ENCODE data around the gene YDJC. TPM values are rescaled to one million over a fixed set of nuclear protein-coding genes. Genes with fewer than 3 reads are reported as not detected.

Gene YDJC
- total RNA-seq, 2 experiments from 2014 or later, result 59.0 to 81.1 TPM

DNA sequence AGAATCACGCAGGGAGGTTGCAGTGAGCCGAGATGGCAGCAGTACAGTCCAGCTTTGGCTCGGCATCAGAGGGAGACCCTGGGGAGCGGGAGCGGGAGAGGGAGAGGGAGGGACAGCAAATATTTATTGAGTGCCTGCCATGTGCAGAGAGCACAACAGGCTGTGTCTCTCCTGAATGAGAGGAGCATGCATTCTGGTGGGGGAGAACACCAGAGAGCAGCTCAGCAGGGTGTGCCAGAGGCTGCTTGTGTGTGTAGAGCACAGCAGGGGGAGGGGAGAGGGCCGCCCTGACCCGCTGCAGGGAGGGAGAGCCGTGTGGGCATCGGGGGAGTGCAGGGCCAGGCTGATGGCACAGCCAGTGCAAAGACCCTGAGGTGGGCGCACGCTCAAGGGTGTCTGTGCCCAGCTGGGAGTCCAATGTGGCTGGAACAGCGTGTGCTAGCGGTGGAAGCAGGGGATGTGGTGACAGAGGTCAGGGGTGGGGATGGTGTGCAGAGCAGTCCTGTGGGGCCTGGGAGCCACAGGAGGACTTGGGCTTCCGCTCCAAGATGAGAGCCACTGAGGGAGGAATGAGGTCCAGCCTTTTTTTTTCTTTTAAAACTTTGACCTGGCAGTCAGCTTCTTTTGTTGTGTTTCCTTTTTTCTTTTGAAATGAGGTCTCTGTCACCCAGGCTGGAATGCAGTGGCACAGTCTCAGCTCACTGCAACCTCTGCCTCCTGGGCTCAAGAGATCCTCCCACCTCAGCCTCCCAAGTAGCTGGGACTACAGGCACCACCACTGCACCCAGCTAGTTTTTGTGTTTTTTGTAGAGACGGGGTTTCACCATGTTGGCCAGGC, 48.0 kb upstream of the YDJC start:
- TF ChIP-seq EZH2phosphoT487 (IDR thresholded peaks at IDR 0.05; ENCODE audit: borderline replicate concordance, low read depth, low read length), result no peak
- TF ChIP-seq, protein P1, sequence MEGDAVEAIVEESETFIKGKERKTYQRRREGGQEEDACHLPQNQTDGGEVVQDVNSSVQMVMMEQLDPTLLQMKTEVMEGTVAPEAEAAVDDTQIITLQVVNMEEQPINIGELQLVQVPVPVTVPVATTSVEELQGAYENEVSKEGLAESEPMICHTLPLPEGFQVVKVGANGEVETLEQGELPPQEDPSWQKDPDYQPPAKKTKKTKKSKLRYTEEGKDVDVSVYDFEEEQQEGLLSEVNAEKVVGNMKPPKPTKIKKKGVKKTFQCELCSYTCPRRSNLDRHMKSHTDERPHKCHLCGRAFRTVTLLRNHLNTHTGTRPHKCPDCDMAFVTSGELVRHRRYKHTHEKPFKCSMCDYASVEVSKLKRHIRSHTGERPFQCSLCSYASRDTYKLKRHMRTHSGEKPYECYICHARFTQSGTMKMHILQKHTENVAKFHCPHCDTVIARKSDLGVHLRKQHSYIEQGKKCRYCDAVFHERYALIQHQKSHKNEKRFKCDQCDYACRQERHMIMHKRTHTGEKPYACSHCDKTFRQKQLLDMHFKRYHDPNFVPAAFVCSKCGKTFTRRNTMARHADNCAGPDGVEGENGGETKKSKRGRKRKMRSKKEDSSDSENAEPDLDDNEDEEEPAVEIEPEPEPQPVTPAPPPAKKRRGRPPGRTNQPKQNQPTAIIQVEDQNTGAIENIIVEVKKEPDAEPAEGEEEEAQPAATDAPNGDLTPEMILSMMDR (conservative IDR thresholded peaks at IDR 0.05; ENCODE audit: low read length), result no peak
- Histone ChIP-seq H3K27ac (ENCODE audit: low read depth, low read length, poor library complexity, severe bottlenecking) (no peak overlapping the region), H4K20me1 (ENCODE audit: insufficient read depth, low read length) (no peaks in the 10 kb centered on the region), H3K9me2 (ENCODE audit: insufficient read depth, low read length) (no peaks in the 10 kb centered on the region), H3K4me2 (ENCODE audit: low read length) (no peak overlapping the region), H3K4me1 (ENCODE audit: insufficient read depth, low read length, poor library complexity, severe bottlenecking) (peaks cover under 1% of the 10 kb centered on the region), H3K9me3 (ENCODE audit: low read length) (no peaks in the 10 kb centered on the region), H2AFZ (ENCODE audit: low read length) (no peak overlapping the region), H3K36me3 (ENCODE audit: insufficient read depth, low read length) (peaks cover 72% of the 10 kb centered on the region), H3K79me2 (ENCODE audit: insufficient read depth, low read depth, low read length) (no peaks in the 10 kb centered on the region), H3K4me3 (ENCODE audit: low read depth, low read length, poor library complexity, severe bottlenecking) (no peak overlapping the region)
- intact Hi-C loops (cut with micrococcal nuclease; ENCODE audit: unreplicated experiment), result no loop called here
- CTCF ChIA-PET (ENCODE audit: unreplicated experiment), result no interaction called here
- BruUV-seq (replicated peaks), result no TSS peak
- POLR2A ChIA-PET, result no interaction called here
- no peak for DNase-seq (ENCODE audit: low spot score)

DNA sequence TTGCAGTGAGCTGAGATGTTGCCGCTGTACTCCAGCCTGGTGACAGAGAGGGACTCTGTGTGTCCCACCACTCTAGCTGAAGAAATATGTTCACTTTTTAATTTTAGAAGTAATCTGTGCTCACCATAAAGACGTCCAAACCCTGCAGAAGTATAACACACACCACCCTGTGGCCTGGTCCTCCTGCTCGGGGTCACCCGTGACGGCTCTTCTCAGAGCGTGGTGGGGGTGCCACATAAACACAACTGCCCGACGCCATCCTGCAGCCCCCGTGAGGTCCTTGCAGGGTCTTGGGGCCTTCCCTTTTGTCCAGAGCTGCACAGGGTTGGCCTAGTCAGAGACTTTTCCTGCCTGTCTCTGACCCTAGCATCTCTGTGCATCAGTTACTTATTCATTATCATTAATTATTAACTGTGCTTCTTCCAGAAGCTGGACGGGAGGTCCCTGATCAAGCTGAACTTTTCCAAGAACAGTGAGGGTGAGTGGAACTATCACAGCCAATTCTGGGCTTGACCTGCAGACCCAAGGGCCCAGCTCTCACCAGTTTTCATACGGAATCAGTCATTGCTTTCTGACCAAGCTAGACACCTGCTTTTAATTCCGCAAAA, 44.9 kb upstream of the YDJC start:
- no peak for TF ChIP-seq EZH2phosphoT487 (IDR thresholded peaks at IDR 0.05; ENCODE audit: borderline replicate concordance, low read depth, low read length)
- TF ChIP-seq, protein P1 (conservative IDR thresholded peaks at IDR 0.05; ENCODE audit: low read length), result no peak
- Histone ChIP-seq H3K9me2 (ENCODE audit: insufficient read depth, low read length) (no peaks in the 10 kb centered on the region), H2AFZ (ENCODE audit: low read length) (no peak overlapping the region), H3K9me3 (ENCODE audit: low read length) (no peaks in the 10 kb centered on the region), H3K79me2 (ENCODE audit: insufficient read depth, low read depth, low read length) (peaks cover 16% of the 10 kb centered on the region; the same call in 1 of the 2 replicates), H3K4me1 (ENCODE audit: insufficient read depth, low read length, poor library complexity, severe bottlenecking) (peaks cover 31% of the 10 kb centered on the region), H4K20me1 (ENCODE audit: insufficient read depth, low read length) (no peaks in the 10 kb centered on the region), H3K4me3 (ENCODE audit: low read depth, low read length, poor library complexity, severe bottlenecking) (no peak overlapping the region), H3K27ac (ENCODE audit: low read depth, low read length, poor library complexity, severe bottlenecking) (no peak overlapping the region), H3K4me2 (ENCODE audit: low read length) (no peak overlapping the region), H3K36me3 (ENCODE audit: insufficient read depth, low read length) (peaks cover 79% of the 10 kb centered on the region)
- ChIA-PET POLR2A (no interaction called here), CTCF (ENCODE audit: unreplicated experiment) (no interaction called here)
- no peak for DNase-seq (ENCODE audit: low spot score)
- BruUV-seq (replicated peaks), result no TSS peak
- intact Hi-C loops (cut with micrococcal nuclease; ENCODE audit: unreplicated experiment), result no loop called here
